ENCODE results near the gene CTNNA1. TPM values are rescaled to one million over a fixed set of nuclear protein-coding genes. Genes with fewer than 3 reads are reported as not detected.
"Not testable (repeated sequence)": the region's sequence is repeated elsewhere in the genome, so short reads cannot be mapped to it uniquely, and the experiment has no call there.

Gene CTNNA1, protein sequence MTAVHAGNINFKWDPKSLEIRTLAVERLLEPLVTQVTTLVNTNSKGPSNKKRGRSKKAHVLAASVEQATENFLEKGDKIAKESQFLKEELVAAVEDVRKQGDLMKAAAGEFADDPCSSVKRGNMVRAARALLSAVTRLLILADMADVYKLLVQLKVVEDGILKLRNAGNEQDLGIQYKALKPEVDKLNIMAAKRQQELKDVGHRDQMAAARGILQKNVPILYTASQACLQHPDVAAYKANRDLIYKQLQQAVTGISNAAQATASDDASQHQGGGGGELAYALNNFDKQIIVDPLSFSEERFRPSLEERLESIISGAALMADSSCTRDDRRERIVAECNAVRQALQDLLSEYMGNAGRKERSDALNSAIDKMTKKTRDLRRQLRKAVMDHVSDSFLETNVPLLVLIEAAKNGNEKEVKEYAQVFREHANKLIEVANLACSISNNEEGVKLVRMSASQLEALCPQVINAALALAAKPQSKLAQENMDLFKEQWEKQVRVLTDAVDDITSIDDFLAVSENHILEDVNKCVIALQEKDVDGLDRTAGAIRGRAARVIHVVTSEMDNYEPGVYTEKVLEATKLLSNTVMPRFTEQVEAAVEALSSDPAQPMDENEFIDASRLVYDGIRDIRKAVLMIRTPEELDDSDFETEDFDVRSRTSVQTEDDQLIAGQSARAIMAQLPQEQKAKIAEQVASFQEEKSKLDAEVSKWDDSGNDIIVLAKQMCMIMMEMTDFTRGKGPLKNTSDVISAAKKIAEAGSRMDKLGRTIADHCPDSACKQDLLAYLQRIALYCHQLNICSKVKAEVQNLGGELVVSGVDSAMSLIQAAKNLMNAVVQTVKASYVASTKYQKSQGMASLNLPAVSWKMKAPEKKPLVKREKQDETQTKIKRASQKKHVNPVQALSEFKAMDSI
- total RNA-seq, result 262 TPM

DNA sequence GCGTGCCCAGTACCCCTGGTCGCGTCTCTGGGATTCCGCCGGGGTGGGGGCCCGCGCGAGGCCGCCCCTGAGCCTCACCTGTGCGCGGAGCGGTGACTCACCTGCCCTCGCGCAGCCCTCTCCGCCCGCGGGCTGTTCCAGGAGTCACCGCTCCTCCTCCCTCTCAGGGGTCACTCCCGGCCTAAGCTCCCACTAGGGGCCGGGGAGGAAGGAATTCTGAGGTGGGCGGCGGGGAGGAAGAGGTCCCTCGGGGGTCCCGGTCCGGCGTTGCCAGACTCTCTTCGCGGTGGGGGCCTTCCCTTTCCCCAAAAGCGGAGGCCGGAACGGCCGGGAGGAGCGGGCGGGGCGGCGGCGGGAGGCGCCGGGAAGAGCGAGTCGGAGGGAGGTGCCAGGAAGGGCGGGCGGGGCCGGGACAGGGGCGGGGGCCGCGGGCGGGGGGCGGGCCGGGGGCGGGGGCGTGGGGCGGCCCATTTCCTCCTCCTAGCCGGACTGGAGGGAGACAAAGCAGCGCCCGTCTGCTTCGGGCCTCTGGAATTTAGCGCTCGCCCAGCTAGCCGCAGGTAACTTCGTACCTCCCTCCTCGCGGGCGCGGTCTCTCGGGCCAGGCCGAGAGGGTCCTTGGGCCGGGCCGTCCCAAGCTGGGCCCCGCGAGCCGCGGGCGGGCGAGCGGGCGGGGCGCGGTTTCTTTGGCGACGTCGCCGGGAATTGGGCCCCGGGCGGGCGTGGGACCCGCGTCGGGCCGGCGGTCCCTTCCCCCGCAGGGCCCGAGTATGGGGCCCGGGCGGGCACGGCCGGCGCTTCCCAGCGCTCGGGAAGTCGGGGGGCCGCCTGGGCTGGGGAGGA is at the start of gene CTNNA1:
Gene CTNNA1, plus strand, starts transcription at position 475 of the 843 bp plus-strand sequence. CDS start 28,500 bp downstream, outside the sequence.
- DNase-seq, result peak; percentile 63

DNA sequence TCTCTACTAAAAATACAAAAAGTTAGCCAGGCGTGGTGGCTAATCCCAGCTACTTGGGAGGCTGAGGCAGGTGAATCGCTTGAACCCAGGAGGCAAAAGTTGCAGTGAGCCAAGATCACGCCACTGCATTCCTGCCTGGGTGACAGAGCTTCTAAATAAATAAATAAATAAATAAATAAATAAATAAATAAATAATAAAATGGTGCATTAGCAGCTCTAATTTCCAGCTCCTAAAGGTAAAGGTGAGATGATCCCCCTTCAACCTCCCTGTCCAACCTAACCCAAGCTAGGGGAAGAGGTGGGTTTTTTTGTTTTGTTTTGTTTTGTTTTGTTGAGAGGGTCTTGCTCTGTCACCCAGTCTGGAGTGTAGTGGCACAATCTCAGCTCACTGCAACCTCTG is 49.4 kb upstream of the CTNNA1 start:
- not testable (repeated sequence) for DNase-seq

- no peak for DNase-seq
Measured at GRCh38 chr5:138705007-138705406, 48.2 kb upstream of the CTNNA1 start.

DNA sequence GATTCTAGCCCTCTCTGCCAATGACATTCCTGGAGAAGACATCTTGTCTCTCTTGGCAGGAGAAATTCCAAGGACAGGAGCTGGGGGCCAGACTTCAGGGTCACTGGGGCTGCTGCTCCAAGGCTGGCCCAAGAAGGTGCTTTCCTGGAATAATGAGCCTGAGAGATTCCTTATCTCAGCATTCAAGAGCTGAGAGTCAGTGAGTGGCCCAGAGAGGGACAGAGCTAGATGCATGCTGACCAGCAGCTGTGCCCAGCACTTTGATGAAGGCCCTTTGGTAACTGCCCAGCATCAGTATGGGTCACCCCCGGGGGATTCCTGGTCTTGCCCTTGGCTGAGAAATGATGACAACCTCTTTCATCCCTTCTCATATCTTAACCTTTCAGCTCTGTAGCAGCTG is 47.7 kb upstream of the CTNNA1 start:
- no peak for DNase-seq

GRCh38 chr5:138706655-138707480 is 46.4 kb upstream of the CTNNA1 start:
- no peak for DNase-seq

DNA sequence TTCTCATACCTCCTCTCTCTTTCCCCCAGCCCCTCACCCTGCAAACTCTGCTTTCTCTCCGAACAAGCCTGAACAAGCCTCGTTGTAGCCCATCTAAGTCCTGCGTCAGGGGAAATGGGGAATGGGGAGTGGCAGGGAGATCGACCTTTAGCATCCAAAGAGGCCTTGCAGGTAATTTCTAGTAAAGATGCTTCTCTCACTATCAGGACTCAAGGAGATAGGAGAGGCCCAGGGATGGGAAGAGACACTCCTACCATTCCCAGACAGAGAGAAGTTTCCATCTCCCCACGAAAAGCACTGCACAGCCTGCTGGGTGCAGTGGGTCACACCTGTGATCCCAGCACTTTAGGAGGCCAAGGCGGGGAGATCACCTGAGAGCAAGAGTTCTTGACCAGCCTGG is 44.4 kb upstream of the CTNNA1 start:
- no peak for DNase-seq

DNA sequence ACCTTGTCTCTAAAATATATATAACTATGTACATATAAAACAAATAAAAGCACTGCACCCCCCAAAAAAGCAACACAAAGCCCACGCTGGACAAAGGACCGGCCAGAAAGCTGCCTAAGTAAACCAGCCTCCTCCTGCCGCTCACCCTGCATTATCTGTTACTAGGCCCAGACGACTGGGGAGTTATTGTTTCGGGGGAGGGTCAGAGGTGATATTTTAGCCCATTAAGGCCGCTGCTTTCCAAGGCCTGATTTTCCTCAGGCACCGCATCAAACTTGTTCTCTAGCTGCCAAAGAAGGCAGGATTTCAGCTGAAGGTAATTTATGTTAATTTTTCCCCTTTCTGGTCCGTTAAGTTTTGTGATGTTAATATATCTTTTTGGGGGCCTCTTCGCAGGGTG is 44.0 kb upstream of the CTNNA1 start:
- DNase-seq, result no peak

DNA sequence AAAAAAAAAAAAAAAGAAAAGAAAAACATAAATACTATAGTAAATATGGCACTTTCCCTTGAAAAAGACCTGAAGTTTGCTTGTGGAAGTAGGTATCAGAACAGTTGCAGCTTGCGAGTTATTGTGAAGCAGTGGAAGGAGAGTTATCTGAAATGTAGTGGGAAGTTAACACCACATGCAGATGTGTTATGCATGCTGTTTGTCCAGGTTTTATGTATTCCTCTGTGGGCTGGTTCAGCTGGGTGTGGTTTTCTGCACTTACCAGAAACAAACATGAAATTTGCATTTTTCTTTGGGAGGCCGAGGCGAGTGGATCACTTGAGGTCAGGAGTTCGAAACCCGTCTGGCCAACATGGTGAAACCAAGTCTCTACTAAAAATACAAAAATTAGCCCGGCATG is 42.1 kb upstream of the CTNNA1 start:
- DNase-seq, result no peak

GRCh38 chr5:138711811-138712210 is 41.4 kb upstream of the CTNNA1 start:
- no peak for DNase-seq

DNA sequence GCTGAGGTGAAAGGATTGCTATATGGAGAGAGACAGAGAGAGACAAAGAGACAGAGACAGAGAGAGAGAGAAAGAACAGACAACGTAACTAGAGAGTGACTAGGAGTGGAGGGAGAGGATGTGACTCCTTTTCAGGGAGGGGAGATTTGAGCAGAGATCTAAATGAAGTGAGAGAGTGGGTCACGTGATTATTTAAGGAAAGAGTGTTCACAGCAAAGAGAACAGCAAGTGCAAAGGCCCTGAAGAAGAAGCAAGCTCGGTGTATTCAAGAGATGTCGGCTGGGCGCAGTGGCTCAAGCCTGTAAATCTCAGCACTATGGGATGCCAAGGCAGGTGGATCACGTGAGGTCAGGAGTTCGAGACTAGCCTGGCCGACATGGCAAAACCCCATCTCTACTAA is 40.9 kb upstream of the CTNNA1 start:
- DNase-seq, result no peak

DNA sequence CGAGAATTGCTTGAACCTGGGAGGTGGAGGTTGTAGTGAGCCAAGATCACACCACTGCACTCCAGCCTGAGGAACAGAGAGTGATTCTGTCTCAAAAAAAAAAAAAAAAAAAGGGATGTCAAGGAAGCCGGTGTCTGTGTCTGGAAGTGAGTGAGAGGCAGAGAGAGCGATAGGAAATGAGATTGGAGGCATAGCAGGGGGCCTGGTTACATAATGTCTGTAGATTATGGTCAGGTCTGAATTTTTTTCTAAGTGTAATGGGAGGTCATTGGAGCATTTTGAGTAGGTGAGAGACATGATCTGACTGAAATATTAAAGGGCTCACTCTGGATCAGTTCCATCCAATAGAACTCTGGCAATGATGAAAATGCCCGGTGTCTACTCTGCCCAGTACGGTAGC is 40.4 kb upstream of the CTNNA1 start:
- DNase-seq, result no peak

DNA sequence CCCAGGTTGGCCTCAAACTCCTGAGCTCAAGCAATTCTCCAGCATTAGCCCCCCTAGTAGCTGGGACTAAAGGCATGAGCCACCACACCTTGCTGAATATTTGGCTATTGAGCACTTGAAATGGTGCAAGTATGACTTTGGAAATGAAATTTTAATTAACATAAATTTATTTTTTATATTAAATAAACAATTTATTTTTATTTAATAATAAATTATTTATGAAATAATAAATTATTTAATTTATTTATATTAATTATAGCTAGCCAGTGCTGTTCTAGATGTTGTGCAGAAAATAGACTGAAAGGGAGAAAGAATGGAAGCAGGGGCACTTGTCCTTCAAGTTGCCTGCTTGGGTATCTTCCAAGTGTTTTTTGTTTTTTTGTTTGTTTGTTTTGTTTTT is 40.0 kb upstream of the CTNNA1 start:
- no peak for DNase-seq

GRCh38 chr5:138714694-138715093 is 38.5 kb upstream of the CTNNA1 start:
- no peak for DNase-seq

- DNase-seq, result not testable (repeated sequence)
Measured at GRCh38 chr5:138715931-138716432, 37.2 kb upstream of the CTNNA1 start.

DNA sequence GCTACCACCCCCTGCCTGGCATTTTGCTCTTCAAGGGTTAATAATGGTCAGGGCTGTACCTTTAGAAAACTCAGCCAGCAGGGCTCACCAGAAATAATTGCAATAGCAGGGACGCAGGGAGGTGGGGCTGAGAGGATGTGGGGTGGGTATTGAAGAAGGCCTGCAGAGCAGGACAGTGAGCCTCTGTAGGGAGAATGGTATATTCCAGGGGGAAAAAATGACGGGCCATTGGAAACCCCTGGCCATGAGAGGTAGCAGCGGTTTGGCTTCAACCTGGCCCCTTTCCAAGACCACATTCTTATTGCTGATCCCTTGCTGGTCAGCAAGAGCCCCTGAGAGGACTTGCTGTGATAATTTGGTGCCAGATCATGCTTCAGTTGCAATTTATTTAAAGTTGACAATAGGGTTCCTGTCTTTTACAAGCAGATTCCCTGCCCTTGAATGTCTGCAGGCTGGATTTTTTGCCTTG is 36.7 kb upstream of the CTNNA1 start:
- DNase-seq, result no peak

GRCh38 chr5:138717399-138717798 is 35.8 kb upstream of the CTNNA1 start:
- no peak for DNase-seq

DNA sequence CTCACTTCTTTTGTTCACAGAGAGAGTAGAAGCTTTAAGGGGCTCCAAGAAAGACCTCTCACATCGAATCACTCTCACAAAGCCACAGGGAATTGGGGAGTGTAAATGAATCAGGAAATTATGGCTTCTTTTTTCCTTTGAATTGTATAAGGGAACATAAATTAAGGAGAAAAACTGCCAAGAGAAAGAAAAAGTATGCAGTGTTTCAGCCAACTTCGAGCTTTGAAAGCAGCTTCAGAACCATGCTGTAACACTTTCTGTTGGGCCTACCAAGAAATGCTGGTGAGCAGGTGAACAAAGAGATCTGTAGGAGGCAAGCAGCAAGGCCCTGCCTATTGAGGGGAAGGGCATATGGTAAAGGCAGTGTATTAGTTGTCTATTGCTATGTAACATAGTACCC is 33.4 kb upstream of the CTNNA1 start:
- DNase-seq, result no peak

GRCh38 chr5:138720840-138721239 is 32.4 kb upstream of the CTNNA1 start:
- DNase-seq, result no peak

- no peak for DNase-seq
Measured at GRCh38 chr5:138721979-138722378, 31.2 kb upstream of the CTNNA1 start.

DNA sequence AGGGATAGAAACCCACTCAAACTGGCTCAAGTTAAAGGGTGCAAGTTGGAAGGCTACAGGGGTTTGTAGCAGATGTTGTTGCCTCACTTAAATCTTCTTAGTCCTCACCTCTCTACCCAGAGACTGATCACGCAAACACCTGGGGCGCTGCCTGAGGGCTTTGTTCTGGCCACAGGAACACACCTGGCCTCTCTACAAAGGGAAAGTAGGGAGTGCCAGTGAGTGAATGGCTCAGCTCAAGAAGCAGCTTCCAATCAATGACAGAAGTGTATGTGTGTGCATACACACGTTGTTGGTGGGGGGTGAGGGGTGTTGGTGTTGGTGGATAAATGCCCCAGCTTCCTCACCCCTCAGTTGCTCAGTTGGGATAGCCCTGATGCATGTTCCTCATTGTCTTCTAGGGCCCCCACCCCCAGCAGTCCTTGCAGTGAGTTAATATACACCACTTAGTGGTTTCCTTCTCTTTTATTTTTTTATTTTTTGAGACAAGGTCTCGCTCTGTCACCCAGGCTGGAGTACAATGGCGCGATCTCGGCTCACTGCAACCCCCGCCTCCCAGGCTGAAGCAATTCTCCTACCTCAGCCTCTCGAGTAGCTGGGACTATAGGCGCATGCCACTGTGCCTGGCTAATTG is 30.6 kb upstream of the CTNNA1 start:
- DNase-seq, result no peak
